ENCODE data around the gene DYSF.

GRCh38 chr2:71561441-71562267 is 108.3 kb downstream of the DYSF start:
- TF ChIP-seq POLR2AphosphoS5 (IDR thresholded peaks at IDR 0.05; ENCODE audit: borderline replicate concordance, low read depth, low read length) (no peak), EZH2 (IDR thresholded peaks at IDR 0.05) (no peak), FOXP2 (optimal IDR thresholded peaks at IDR 0.05; ENCODE audit: control extremely low read depth, extremely low read length, insufficient read depth) (no peak)

Measured in SK-N-MC (cell line).